GM12892 (cell line): ENCODE measurements around the gene RBMXL3. TPM values are rescaled to one million over a fixed set of nuclear protein-coding genes. Genes with fewer than 3 reads are reported as not detected.

ENCODE experiments used
- DNase-seq: peaks from one replicate; pipeline ENCODE4 v3.0.0; 2011; ENCODE audit not compliant: insufficient read length
- FAIRE-seq: peaks from 2 replicates; lab custom pipeline; 2011; peaks lifted over from hg19 to GRCh38; lab: Jason Lieb, UNC
- POLR2A ChIP-seq: IDR thresholded peaks from 2 replicates; pipeline ENCODE4 v1.6.1; 2011; ENCODE audit warnings: low read depth, low read length, control low read depth
- POLR2AphosphoS5 ChIP-seq: IDR thresholded peaks from 2 replicates; pipeline ENCODE4 v1.6.1; 2011; ENCODE audit warnings: low read depth, low read length, control low read depth
- TAF1 ChIP-seq: IDR thresholded peaks from 2 replicates; pipeline ENCODE4 v1.6.1; 2011; ENCODE audit warnings: low read depth, mild to moderate bottlenecking, control low read depth, low read length, borderline replicate concordance
- polyA plus RNA-seq: library from polyadenylated mRNA; unstranded; fragments of >200 nt; gene quantifications from one replicate; pipeline ENCODE4 v1.2.1, GENCODE V29; 2012; ENCODE audit warnings: missing spikeins, inconsistent platforms; ENCODE audit not compliant: missing spikeins

Gene RBMXL3
- polyA plus RNA-seq: not detected

GRCh38 chrX:115189110-115189509, at the start of gene RBMXL3:
RBMXL3 (plus strand) TSS chrX:115189410; CDS start chrX:115189442, 32 bp downstream.
- TF ChIP-seq POLR2A: no peak
- no peak for TF ChIP-seq TAF1
- no peak for TF ChIP-seq POLR2AphosphoS5
- DNase-seq: no peak
- FAIRE-seq: no peak

GRCh38 chrX:115142057-115142456, 47.2 kb upstream of the RBMXL3 start:
- no peak for FAIRE-seq
- no peak for TF ChIP-seq POLR2A
- no peak for TF ChIP-seq TAF1
- TF ChIP-seq POLR2AphosphoS5: no peak
- DNase-seq: no peak

GRCh38 chrX:115147220-115147619, 42.0 kb upstream of the RBMXL3 start:
- DNase-seq: no peak
- TF ChIP-seq POLR2AphosphoS5 (no peak), POLR2A (no peak), TAF1 (no peak)
- FAIRE-seq: no peak

GRCh38 chrX:115173181-115173580, 16.0 kb upstream of the RBMXL3 start:
- TF ChIP-seq POLR2AphosphoS5 (no peak), TAF1 (no peak), POLR2A (no peak)
- DNase-seq (no peak), FAIRE-seq (no peak)

- FAIRE-seq (no peak), DNase-seq (no peak)
- TF ChIP-seq POLR2A (no peak), TAF1 (no peak), POLR2AphosphoS5 (no peak)
Observed at GRCh38 chrX:115174548-115174947, 14.7 kb upstream of the RBMXL3 start.

- no peak for FAIRE-seq
- TF ChIP-seq POLR2A (no peak), TAF1 (no peak), POLR2AphosphoS5 (no peak)
- no peak for DNase-seq
Observed at GRCh38 chrX:115177932-115178331, 11.3 kb upstream of the RBMXL3 start.

GRCh38 chrX:115178473-115178872, 10.7 kb upstream of the RBMXL3 start:
- FAIRE-seq: no peak
- no peak for DNase-seq
- TF ChIP-seq POLR2A: no peak
- no peak for TF ChIP-seq TAF1
- no peak for TF ChIP-seq POLR2AphosphoS5

GRCh38 chrX:115183980-115184379, 5.2 kb upstream of the RBMXL3 start:
- FAIRE-seq: no peak
- TF ChIP-seq TAF1 (no peak), POLR2A (no peak), POLR2AphosphoS5 (no peak)
- DNase-seq: no peak

GRCh38 chrX:115189646-115190635, 731 bp downstream of the RBMXL3 start:
- TF ChIP-seq POLR2AphosphoS5: no peak
- no peak for TF ChIP-seq POLR2A
- TF ChIP-seq TAF1: no peak
- DNase-seq: no peak
- no peak for FAIRE-seq

- DNase-seq: no peak
- no peak for TF ChIP-seq POLR2AphosphoS5
- no peak for TF ChIP-seq TAF1
- no peak for TF ChIP-seq POLR2A
- FAIRE-seq: no peak
Observed at GRCh38 chrX:115190636-115191489, 1.7 kb downstream of the RBMXL3 start.

GRCh38 chrX:115191490-115192243, 2.5 kb downstream of the RBMXL3 start:
- TF ChIP-seq POLR2AphosphoS5 (no peak), POLR2A (no peak), TAF1 (no peak)

More at GRCh38 chrX:115191490-115192243, 2.5 kb downstream of the RBMXL3 start:
- DNase-seq: no peak
- no peak for FAIRE-seq
